Endothelial cell of umbilical vein (primary cell): ENCODE data around the gene BRPF1.

Experiments
- EZH2 ChIP-seq: IDR thresholded peaks from 2 replicates; pipeline ENCODE4 v1.6.1; 2012; ENCODE audit warnings: borderline replicate concordance, low read depth, mild to moderate bottlenecking, moderate library complexity, low read length, inconsistent platforms; ENCODE audit not compliant: severe bottlenecking
- GATA2 ChIP-seq: IDR thresholded peaks from 2 replicates; pipeline ENCODE4 v1.7.0; 2011; ENCODE audit warnings: low read depth, mild to moderate bottlenecking, moderate library complexity, mixed read lengths, low read length; ENCODE audit not compliant: insufficient read length, insufficient read depth
- JUN ChIP-seq: IDR thresholded peaks from 2 replicates; pipeline ENCODE4 v1.6.1; 2011; ENCODE audit warnings: borderline replicate concordance, low read depth; ENCODE audit not compliant: insufficient read length, insufficient read depth
- MYC ChIP-seq: IDR thresholded peaks from one replicate; pipeline ENCODE4 v1.6.1; 2011; ENCODE audit warnings: mild to moderate bottlenecking, low read depth, low read length
- POLR2A ChIP-seq: IDR thresholded peaks from 2 replicates; pipeline ENCODE4 v1.6.1; 2012; ENCODE audit warnings: low read depth, mild to moderate bottlenecking, control low read depth, low read length
- POLR2AphosphoS5 ChIP-seq: IDR thresholded peaks from 2 replicates; pipeline ENCODE4 v1.6.1; 2012; ENCODE audit warnings: low read depth, mild to moderate bottlenecking, control low read depth, low read length, moderate library complexity; ENCODE audit not compliant: insufficient read depth
- TF ChIP-seq, protein P1 (sequence below), 2 donors: IDR thresholded peaks; 1 replicate in 1 of 2; 2 replicates in 1 of 2; pipeline ENCODE4 v1.5.1; 2011; ENCODE audit warnings: low read length in 2 of 2, mild to moderate bottlenecking in 2 of 2, moderate library complexity in 2 of 2, control low read depth in 1 of 2, inconsistent platforms in 1 of 2, low read depth in 1 of 2; ENCODE audit not compliant: insufficient read depth in 1 of 2; ENCODE audit errors: extremely low read depth in 1 of 2
- TF ChIP-seq, protein P2 (sequence below): IDR thresholded peaks from 2 replicates; pipeline ENCODE4 v1.6.1; 2011; ENCODE audit not compliant: insufficient read depth, insufficient read length

DNA sequence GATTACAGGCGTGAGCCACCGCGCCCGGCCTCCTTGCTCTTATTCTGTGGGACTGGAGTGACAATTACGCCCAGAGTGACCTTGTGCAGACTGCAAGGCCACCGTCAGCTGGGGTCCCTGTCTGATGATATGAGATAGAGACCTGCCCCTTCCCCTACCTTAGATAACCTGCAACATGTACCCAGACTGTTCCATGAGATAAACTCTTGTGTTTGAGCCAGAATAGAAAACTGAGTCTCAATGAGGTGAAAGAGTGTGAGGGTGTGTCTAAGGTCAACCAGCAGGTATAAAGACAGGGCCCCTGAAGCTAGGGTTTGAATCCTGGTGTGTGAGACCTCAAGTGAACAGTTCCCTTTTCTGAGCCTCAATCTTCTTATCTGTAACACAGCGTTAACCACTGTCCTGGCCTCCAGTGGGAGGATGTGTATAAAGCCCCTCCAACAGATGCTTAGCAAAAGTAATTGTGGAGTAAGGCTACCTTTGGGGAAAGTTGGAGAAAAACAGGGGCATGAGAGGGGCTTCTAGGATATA, 54.7 kb downstream of the BRPF1 start:
- TF ChIP-seq, protein P1, sequence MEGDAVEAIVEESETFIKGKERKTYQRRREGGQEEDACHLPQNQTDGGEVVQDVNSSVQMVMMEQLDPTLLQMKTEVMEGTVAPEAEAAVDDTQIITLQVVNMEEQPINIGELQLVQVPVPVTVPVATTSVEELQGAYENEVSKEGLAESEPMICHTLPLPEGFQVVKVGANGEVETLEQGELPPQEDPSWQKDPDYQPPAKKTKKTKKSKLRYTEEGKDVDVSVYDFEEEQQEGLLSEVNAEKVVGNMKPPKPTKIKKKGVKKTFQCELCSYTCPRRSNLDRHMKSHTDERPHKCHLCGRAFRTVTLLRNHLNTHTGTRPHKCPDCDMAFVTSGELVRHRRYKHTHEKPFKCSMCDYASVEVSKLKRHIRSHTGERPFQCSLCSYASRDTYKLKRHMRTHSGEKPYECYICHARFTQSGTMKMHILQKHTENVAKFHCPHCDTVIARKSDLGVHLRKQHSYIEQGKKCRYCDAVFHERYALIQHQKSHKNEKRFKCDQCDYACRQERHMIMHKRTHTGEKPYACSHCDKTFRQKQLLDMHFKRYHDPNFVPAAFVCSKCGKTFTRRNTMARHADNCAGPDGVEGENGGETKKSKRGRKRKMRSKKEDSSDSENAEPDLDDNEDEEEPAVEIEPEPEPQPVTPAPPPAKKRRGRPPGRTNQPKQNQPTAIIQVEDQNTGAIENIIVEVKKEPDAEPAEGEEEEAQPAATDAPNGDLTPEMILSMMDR (IDR thresholded peaks at IDR 0.05; ENCODE audit: extremely low read depth in 1 of 2, insufficient read depth in 1 of 2, low read depth in 1 of 2, low read length in 2 of 2), result no peak
- TF ChIP-seq POLR2A (no peak), JUN (no peak), EZH2 (no peak), POLR2AphosphoS5 (no peak), GATA2 (no peak), MYC (no peak)
- TF ChIP-seq, protein P2, sequence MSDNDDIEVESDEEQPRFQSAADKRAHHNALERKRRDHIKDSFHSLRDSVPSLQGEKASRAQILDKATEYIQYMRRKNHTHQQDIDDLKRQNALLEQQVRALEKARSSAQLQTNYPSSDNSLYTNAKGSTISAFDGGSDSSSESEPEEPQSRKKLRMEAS, result no peak
